H1 (cell line): ENCODE data around the gene KIAA1586. TPM values are rescaled to one million over a fixed set of nuclear protein-coding genes. Genes with fewer than 3 reads are reported as not detected.

ENCODE experiments used
- CTCF ChIA-PET: fragments of 300-600 bp; sonication (Branson Sonifier 250); formaldehyde crosslinking; loops from one replicate; lab custom pipeline; 2021; ENCODE audit not compliant: partially characterized antibody; lab: Charles Lee
- POLR2A ChIA-PET: fragments of 300-600 bp; sonication (Branson Sonifier 250); formaldehyde crosslinking; loops from one replicate; lab custom pipeline; 2021; ENCODE audit warnings: inconsistent platforms; ENCODE audit not compliant: partially characterized antibody; lab: Charles Lee
- DNase-seq, 2 experiments: peaks; one replicate each; pipeline versions ENCODE4 v3.0.0 to v3.0.0-alpha.2; 2010 to 2022; ENCODE audit warnings: low spot score in 2 of 2, low read depth in 1 of 2, mixed read lengths in 1 of 2
- FAIRE-seq: peaks from 2 replicates; lab custom pipeline; 2011; peaks lifted over from hg19 to GRCh38; lab: Jason Lieb, UNC
- H2AFZ ChIP-seq: 2 replicates; pipeline ENCODE4 v1.8.1; 2012; ENCODE audit warnings: low read length, inconsistent platforms
- H2AK5ac ChIP-seq: 2 replicates; pipeline ENCODE4 v1.6.1; 2013; ENCODE audit warnings: low read depth, low read length
- H2BK120ac ChIP-seq: replicated peaks from 2 replicates; pipeline ENCODE3; 2013; ENCODE audit warnings: low read depth, low read length, inconsistent platforms
- H2BK12ac ChIP-seq: 2 replicates; pipeline ENCODE4 v1.6.1; 2013; ENCODE audit warnings: low read depth, low read length
- H2BK15ac ChIP-seq: 2 replicates; pipeline ENCODE4 v1.6.1; 2013; ENCODE audit warnings: low read length
- H2BK20ac ChIP-seq: 2 replicates; pipeline ENCODE4 v1.6.1; 2013; ENCODE audit warnings: low read length
- H2BK5ac ChIP-seq: 2 replicates; pipeline ENCODE4 v1.6.1; 2013; ENCODE audit warnings: low read depth, low read length
- H3K14ac ChIP-seq: 2 replicates; pipeline ENCODE4 v1.6.1; 2013; ENCODE audit warnings: inconsistent platforms; ENCODE audit not compliant: insufficient read length
- H3K18ac ChIP-seq: 2 replicates; pipeline ENCODE4 v1.6.1; 2013; ENCODE audit warnings: low read length; ENCODE audit errors: extremely low read depth
- H3K23ac ChIP-seq: 2 replicates; pipeline ENCODE4 v1.6.1; 2013; ENCODE audit warnings: inconsistent platforms; ENCODE audit not compliant: insufficient read length
- H3K23me2 ChIP-seq: 2 replicates; pipeline ENCODE4 v1.6.1; 2013; ENCODE audit warnings: low read depth, low read length
- H3K27ac ChIP-seq: 2 replicates; pipeline ENCODE4 v1.6.1; 2011; ENCODE audit warnings: low read depth, low read length, inconsistent platforms
- H3K27me3 ChIP-seq, 4 experiments: replicated peaks in 1 of 4; 1 replicate in 1 of 4; 2 replicates in 3 of 4; pipeline versions ENCODE4 v1.6.1 to v1.8.1; 2011 to 2013; ENCODE audit warnings: low read length in 3 of 4, mild to moderate bottlenecking in 3 of 4, inconsistent platforms in 2 of 4, mixed read lengths in 2 of 4, moderate library complexity in 1 of 4; ENCODE audit not compliant: control insufficient read depth in 3 of 4, insufficient read depth in 3 of 4; ENCODE audit errors: extremely low read depth in 1 of 4
- H3K36me3 ChIP-seq, 4 experiments: 2 replicates each; pipeline versions ENCODE4 v1.6.1 to v1.8.1; 2011 to 2013; ENCODE audit warnings: mild to moderate bottlenecking in 4 of 4, low read length in 3 of 4, moderate library complexity in 2 of 4, control low read depth in 1 of 4, inconsistent platforms in 1 of 4; ENCODE audit not compliant: insufficient read depth in 4 of 4, control insufficient read depth in 2 of 4
- H3K4ac ChIP-seq: replicated peaks from 2 replicates; pipeline ENCODE3; 2013; ENCODE audit warnings: low read length, low read depth, mixed read lengths, inconsistent platforms; ENCODE audit not compliant: insufficient read length
- H3K4me1 ChIP-seq, 4 experiments: replicated peaks in 1 of 4; 1 replicate in 1 of 4; 2 replicates in 3 of 4; pipeline versions ENCODE4 v1.6.1 to v1.8.1; 2011 to 2013; ENCODE audit warnings: low read length in 3 of 4, inconsistent platforms in 2 of 4, mixed read lengths in 1 of 4; ENCODE audit not compliant: insufficient read depth in 4 of 4, control insufficient read depth in 3 of 4
- H3K4me2 ChIP-seq, 2 experiments: 2 replicates each; pipeline versions ENCODE4 v1.6.1 to v1.8.1; 2011 to 2013; ENCODE audit warnings: low read depth in 2 of 2, low read length in 2 of 2, control low read depth in 1 of 2, inconsistent platforms in 1 of 2, mild to moderate bottlenecking in 1 of 2; ENCODE audit not compliant: insufficient read depth in 1 of 2
- H3K4me3 ChIP-seq, 4 experiments: fragments of 200-600, 300-600 bp in 1 of 4; sonication (generic), shearing (Covaris generic), sonication (Bioruptor Twin) in 1 of 4; 2 replicates each; pipeline versions ENCODE4 v1.5.1 to v1.8.1; 2011 to 2016; ENCODE audit warnings: low read length in 4 of 4, low read depth in 3 of 4, control low read depth in 2 of 4, inconsistent platforms in 2 of 4, mild to moderate bottlenecking in 2 of 4, mixed read lengths in 1 of 4, moderate library complexity in 1 of 4; ENCODE audit not compliant: insufficient read depth in 2 of 4; ENCODE audit errors: extremely low read depth in 1 of 4
- H3K56ac ChIP-seq: replicated peaks from 2 replicates; pipeline ENCODE3; 2013; ENCODE audit warnings: low read depth, mild to moderate bottlenecking, mixed read lengths, low read length, inconsistent platforms; ENCODE audit not compliant: insufficient read length
- H3K79me1 ChIP-seq: 2 replicates; pipeline ENCODE4 v1.6.1; 2013; ENCODE audit warnings: low read depth, low read length, control low read depth
- H3K79me2 ChIP-seq, 2 experiments: 2 replicates each; pipeline versions ENCODE4 v1.6.1 to v1.8.1; 2012 to 2013; ENCODE audit warnings: low read length in 2 of 2, mild to moderate bottlenecking in 2 of 2, inconsistent platforms in 1 of 2; ENCODE audit not compliant: insufficient read depth in 2 of 2, control insufficient read depth in 1 of 2
- H3K9ac ChIP-seq, 4 experiments: replicated peaks in 1 of 4; 1 replicate in 1 of 4; 2 replicates in 3 of 4; pipeline versions ENCODE4 v1.6.1 to v1.8.1; 2011 to 2013; ENCODE audit warnings: low read depth in 3 of 4, low read length in 3 of 4, control low read depth in 2 of 4, mild to moderate bottlenecking in 2 of 4, moderate library complexity in 2 of 4, inconsistent platforms in 1 of 4; ENCODE audit errors: extremely low read depth in 1 of 4
- H3K9me3 ChIP-seq, 2 experiments: 2 replicates each; pipeline versions ENCODE4 v1.6.1 to v1.8.1; 2012 to 2013; ENCODE audit warnings: mild to moderate bottlenecking in 2 of 2, moderate library complexity in 2 of 2, control low read depth in 1 of 2, inconsistent platforms in 1 of 2, low read depth in 1 of 2, low read length in 1 of 2, mixed read lengths in 1 of 2; ENCODE audit not compliant: insufficient read depth in 2 of 2
- H4K20me1 ChIP-seq, 2 experiments: replicated peaks in 1 of 2; 2 replicates each; pipeline versions ENCODE3 to v1.8.1; 2011 to 2013; ENCODE audit warnings: inconsistent platforms in 2 of 2, low read length in 2 of 2, mild to moderate bottlenecking in 1 of 2; ENCODE audit not compliant: insufficient read depth in 2 of 2, control insufficient read depth in 1 of 2
- H4K5ac ChIP-seq: 2 replicates; pipeline ENCODE4 v1.6.1; 2013; ENCODE audit warnings: low read length, low read depth, mixed read lengths, inconsistent platforms; ENCODE audit not compliant: insufficient read length
- H4K8ac ChIP-seq: 2 replicates; pipeline ENCODE4 v1.8.0; 2013; ENCODE audit warnings: mild to moderate bottlenecking, moderate library complexity, low read length, inconsistent platforms; ENCODE audit not compliant: insufficient read depth; ENCODE audit errors: extremely low read depth
- H4K91ac ChIP-seq: replicated peaks from 2 replicates; pipeline ENCODE3; 2013; ENCODE audit warnings: low read length, mixed read lengths, inconsistent platforms; ENCODE audit not compliant: insufficient read length
- CTCF ChIP-seq, 3 experiments: IDR thresholded peaks; 1 replicate in 2 of 3; 2 replicates in 1 of 3; pipeline versions ENCODE4 v1.5.1 to v1.6.1; 2011; ENCODE audit warnings: low read length in 3 of 3, mild to moderate bottlenecking in 3 of 3, inconsistent platforms in 2 of 3, low read depth in 1 of 3, moderate library complexity in 1 of 3; ENCODE audit not compliant: insufficient read depth in 1 of 3; ENCODE audit errors: control extremely low read depth in 1 of 3
- EGR1 ChIP-seq: IDR thresholded peaks from 2 replicates; pipeline ENCODE4 v1.6.1; 2011; ENCODE audit warnings: low read depth, low read length, borderline replicate concordance
- JUND ChIP-seq: IDR thresholded peaks from 2 replicates; pipeline ENCODE4 v1.6.1; 2011; ENCODE audit warnings: mild to moderate bottlenecking, improper control_type of control experiment, low read length
- POU5F1 ChIP-seq: IDR thresholded peaks from 2 replicates; pipeline ENCODE4 v1.6.1; 2011; ENCODE audit warnings: low read depth, mild to moderate bottlenecking, low read length, moderate library complexity
- RAD21 ChIP-seq, 2 experiments: IDR thresholded peaks in 1 of 2; conservative IDR thresholded peaks in 1 of 2; 2 replicates each; pipeline ENCODE4 v1.6.1; 2011; ENCODE audit warnings: low read depth in 2 of 2, low read length in 2 of 2, improper control_type of control experiment in 1 of 2, inconsistent platforms in 1 of 2, mild to moderate bottlenecking in 1 of 2, moderate library complexity in 1 of 2
- SIN3A ChIP-seq, 2 experiments: IDR thresholded peaks in 1 of 2; conservative IDR thresholded peaks in 1 of 2; 2 replicates each; pipeline ENCODE4 v1.6.1; 2011 to 2012; ENCODE audit warnings: low read length in 2 of 2, improper control_type of control experiment in 1 of 2, low read depth in 1 of 2, mild to moderate bottlenecking in 1 of 2
- TAF7 ChIP-seq: optimal IDR thresholded peaks from 2 replicates; pipeline ENCODE3; 2011; ENCODE audit warnings: low read depth, mild to moderate bottlenecking, inconsistent platforms, low read length, moderate library complexity, borderline replicate concordance
- TCF12 ChIP-seq: IDR thresholded peaks from 2 replicates; pipeline ENCODE4 v1.6.1; 2011; ENCODE audit warnings: low read depth, mild to moderate bottlenecking, low read length
- ZNF274 ChIP-seq: IDR thresholded peaks from 2 replicates; pipeline ENCODE4 v1.7.0; 2012; ENCODE audit warnings: low read length, borderline replicate concordance; ENCODE audit errors: extremely low read depth
- WGBS, 2 experiments: shearing (Covaris generic) in 1 of 2; methylation state at CpG; one replicate each; pipeline versions ENCODE4 v1.1.6 to v1.1.7; 2013 to 2015; ENCODE audit warnings: low lambda C conversion rate in 2 of 2, mixed read lengths in 2 of 2, inconsistent platforms in 1 of 2, low coverage in 1 of 2, missing lambda C conversion rate in 1 of 2; ENCODE audit not compliant: insufficient replicate concordance in 2 of 2, insufficient coverage in 1 of 2, insufficient read length in 1 of 2; ENCODE audit errors: extremely low coverage in 1 of 2, missing lambda C conversion rate in 1 of 2; 5-methylcytosine and 5-hydroxymethylcytosine counted together
- polyA plus RNA-seq, 7 experiments: library from polyadenylated mRNA; depleted of rRNA in 3 of 7; stranded (reverse) in 5 of 7; unstranded in 2 of 7; fragments of >200 nt in 5 of 7; fragments of 200-250 nt in 2 of 7; gene quantifications; 1 replicate in 5 of 7; 2 replicates in 1 of 7; 4 replicates in 1 of 7; pipeline versions ENCODE4 v1.2.1 to v1.2.3, GENCODE V29; 2011 to 2013; ENCODE audit warnings: missing spikeins in 2 of 7, mixed read lengths in 2 of 7
- total RNA-seq: library from RNA; stranded (reverse); fragmentation: NEBNext Ultra II Directional; extraction: Animal tissue kit (Norgen Biotek cat#: 25700); gene quantifications from 2 replicates; pipeline ENCODE4 v1.2.1, GENCODE V29; 2021

Gene KIAA1586
- total and polyA plus RNA-seq, 2 of the 8 experiments (the other 6 are each of a cell fraction or from before 2014, with no cell fraction given) = 2.1 to 24.4 TPM

GRCh38 chr6:57021086-57021720, 25.3 kb upstream of the KIAA1586 start:
- Histone ChIP-seq H3K56ac (no peak overlapping the region), H4K5ac (no peak overlapping the region), H2AFZ (no peak overlapping the region), H3K14ac (no peak overlapping the region), H3K27ac (no peak overlapping the region), H3K4me1 (peaks cover 4 to 13% (median 11%) of the 10 kb centered on the region in 4 experiments; a peak in 6 of 7 replicates), H3K23me2 (no peaks in the 10 kb centered on the region), H2BK120ac (no peak overlapping the region), H2BK12ac (no peak overlapping the region), H3K4ac (no peak overlapping the region), H3K79me2 (no peaks in the 10 kb centered on the region), H3K9ac (no peak overlapping the region), H4K91ac (no peak overlapping the region), H3K4me3 (no peak overlapping the region), H4K20me1 (no peaks in the 10 kb centered on the region), H3K4me2 (no peak overlapping the region), H3K23ac (no peak overlapping the region), H2AK5ac (no peak overlapping the region), H4K8ac (no peak overlapping the region), H2BK5ac (no peak overlapping the region), H2BK15ac (no peak overlapping the region), H3K18ac (peak overlapping the region; percentile 76; the same call in 1 of the 2 replicates), H3K36me3 (no peaks in the 10 kb centered on the region), H2BK20ac (no peak overlapping the region), H3K79me1 (no peaks in the 10 kb centered on the region), H3K27me3 (no peaks in the 10 kb centered on the region; a peak in 1 of 7 replicates), H3K9me3 (no peaks in the 10 kb centered on the region)
- DNase-seq = no peak
- WGBS, 2 experiments = 28% methylated on average over 1 of the region's 1 CpG; no CpG with 5 or more reads in 1 of the 2 experiments
- POLR2A ChIA-PET = no interaction called here
- peak; percentile 28 for FAIRE-seq
- CTCF ChIA-PET = interaction anchor here (0.7 to 4.8 kb wide), 28 partner anchors 9 to 508 kb away, joined by 3 to 21 read pairs (median 4); partner anchors contain the start of gene BEND6
- no peak for TF ChIP-seq TCF12
- TF ChIP-seq JUND = no peak
- peak; percentile 28 to 34; a peak in 3 of 4 replicates for TF ChIP-seq RAD21 (IDR thresholded peaks at IDR 0.05 in 1 of 2, conservative IDR thresholded peaks at IDR 0.05 in 1 of 2; ENCODE audit: low read depth in 2 of 2, low read length in 2 of 2)
- no peak for TF ChIP-seq SIN3A (conservative IDR thresholded peaks at IDR 0.05 in 1 of 2, IDR thresholded peaks at IDR 0.05 in 1 of 2; ENCODE audit: low read depth in 1 of 2, low read length in 2 of 2)
- no peak for TF ChIP-seq POU5F1
- no peak for TF ChIP-seq ZNF274
- TF ChIP-seq TAF7 = no peak
- no peak for TF ChIP-seq EGR1
- TF ChIP-seq CTCF (IDR thresholded peaks at IDR 0.05; ENCODE audit: control extremely low read depth in 1 of 3, insufficient read depth in 1 of 3, low read depth in 1 of 3, low read length in 3 of 3) = peak in 2 of 3 experiments; percentile 8 to 48; a peak in 2 of 4 replicates
